Measurements from ENCODE around the gene PCDH9.

The PCDH9 gene

DNA sequence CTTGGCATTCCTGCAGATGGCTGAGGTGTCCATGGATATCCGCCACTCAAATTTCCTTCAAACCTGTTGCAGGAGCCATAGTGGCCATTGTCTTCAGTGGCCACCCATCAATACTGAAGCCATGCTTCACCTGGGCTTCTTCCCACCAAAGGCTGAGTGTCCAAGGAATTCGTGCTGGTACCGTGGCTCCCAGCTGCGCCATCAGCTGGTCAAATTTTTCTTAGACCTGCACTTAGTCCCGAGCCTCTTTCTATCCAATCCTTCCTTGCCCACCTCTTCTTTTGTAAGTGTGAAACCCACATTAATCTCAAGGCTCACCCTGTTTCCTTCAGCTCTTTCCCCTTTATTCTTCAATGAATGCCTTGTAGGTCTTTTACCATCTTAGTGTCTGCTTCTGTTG lies 152.1 kb downstream of the PCDH9 start:
- DNase-seq = no peak

DNA sequence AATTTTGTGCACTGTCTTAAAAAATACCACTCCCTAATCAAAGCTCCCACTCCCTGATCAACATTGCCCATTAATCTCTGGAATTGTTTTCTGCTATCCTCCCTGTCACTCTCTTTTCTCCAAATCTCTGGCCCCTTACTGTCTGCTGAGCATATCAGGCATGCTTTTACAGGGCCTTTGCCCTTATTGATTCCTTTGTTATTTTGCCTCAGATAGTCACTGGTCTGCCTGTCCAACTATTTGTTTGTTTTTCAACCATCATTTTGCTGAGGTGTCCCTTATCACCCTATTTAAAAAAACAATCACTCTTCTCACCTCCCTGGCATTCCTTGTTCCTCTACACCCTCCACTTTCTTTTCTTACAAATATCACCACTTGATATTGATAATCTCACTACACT lies 153.0 kb downstream of the PCDH9 start:
- no peak for DNase-seq

DNA sequence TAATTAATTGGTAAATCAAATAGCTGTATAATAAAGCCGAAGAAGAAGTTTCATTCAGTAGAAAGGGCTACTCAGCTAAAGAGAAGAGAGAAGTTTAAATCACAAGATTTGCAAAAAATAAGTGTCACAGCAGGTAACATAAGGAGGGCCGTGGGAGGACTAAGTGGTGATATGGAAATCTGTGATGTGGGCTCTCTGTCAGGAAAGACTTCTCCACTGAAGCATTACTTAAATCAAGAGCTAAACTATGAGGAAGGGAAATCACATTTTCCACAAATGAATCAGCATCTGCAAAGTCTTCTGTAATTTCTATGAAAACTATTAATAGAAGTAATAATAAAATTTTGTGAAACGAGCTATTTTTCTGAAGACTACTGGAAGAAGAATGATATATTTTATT lies 153.8 kb downstream of the PCDH9 start:
- no peak for DNase-seq

DNA sequence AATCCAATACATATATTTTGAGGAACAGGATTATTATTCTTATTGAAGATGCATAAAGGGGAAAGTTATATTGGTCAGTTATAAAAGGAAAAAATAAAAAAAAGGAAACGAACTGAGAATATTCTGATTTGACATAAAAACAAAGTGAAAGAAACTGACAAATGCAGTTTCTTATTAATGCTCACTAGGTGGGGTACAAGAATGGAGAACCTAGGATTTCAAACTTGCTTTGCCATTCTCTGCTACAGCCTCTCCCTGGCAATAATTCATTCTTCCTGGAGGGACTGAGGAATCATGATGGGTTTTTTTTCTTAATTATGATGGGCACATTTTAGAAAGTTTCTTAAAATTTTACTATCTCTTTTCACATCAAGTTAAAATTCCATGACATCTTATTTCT lies 154.9 kb downstream of the PCDH9 start:
- DNase-seq = no peak

DNA sequence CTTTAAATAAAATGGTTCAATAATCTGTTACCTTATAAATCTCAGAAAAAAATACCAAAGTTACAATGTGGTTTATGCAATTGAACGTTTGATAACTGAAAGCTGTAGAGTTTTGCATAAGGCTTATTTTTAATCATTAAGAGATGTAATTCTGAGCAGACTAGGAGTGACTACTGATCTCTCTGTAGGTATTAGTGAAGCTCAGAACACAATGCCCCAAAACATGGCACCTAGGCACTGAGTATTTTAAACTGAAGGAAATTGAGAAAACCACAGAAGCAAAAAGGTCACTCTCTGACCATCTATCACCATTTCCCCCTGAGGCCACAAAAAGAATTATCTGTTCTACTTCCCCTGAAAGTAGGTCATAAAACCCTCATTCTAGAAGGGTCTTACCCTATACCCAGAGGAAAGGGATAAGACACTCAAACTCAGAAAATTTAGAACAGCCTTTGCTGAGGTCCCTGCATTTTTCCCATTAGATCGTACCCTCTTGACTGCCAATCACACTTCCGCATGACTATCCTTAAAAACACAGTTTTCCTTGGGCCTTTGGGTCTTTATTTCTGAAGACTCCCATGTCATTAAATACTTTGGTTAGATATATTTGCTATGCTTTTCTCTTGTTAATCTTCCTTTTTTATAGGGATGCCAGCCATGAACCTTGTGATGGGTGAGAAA lies 158.1 kb downstream of the PCDH9 start:
- DNase-seq = no peak

DNA sequence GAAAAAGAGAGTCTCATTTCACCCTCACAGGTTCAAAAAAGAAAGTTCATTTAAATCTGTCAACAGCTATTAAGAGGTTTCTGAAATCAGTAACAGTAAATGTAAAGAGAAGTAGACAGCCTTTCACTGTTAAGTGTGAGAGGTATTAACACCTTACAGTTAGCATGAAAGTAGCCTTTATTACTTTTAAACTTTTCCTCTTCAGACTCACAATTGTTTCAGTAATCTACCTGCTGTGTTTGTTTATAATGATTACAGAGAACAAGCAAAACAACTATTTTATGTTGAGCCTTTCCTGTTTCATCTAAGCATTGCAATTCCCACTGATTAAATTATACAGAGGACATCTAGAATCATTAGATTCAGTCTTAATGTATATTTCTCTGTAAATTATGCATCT lies 159.8 kb downstream of the PCDH9 start:
- DNase-seq = no peak

DNA sequence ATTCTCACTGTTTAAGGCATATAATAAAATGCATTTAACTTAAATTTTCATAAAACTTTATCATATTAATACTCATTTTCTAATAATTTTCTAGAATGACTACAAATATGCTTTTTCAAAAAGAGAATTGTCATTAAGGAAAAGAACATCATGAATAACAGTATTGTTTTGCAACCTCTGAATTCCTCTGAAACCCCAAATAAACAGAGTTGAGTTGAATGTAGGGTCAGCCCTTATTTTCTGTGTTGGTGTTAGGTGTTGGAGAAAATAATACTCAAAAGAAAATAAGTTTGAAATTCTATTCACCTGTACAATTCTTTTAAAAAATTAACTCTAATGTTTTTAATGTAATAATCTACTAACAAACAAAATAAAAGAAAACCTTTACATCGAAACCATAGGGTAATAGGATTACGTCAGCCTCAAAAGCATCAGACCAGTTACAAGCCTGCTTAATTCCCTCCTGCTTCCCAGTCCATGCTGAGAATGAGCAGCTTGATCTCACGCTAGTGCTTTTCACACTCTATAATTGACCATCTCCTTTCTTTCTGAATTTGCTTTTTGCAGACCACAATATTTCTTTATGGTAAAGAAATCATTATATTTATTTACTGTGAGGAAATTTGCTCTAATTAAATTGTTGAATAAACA lies 160.9 kb downstream of the PCDH9 start:
- no peak for DNase-seq

DNA sequence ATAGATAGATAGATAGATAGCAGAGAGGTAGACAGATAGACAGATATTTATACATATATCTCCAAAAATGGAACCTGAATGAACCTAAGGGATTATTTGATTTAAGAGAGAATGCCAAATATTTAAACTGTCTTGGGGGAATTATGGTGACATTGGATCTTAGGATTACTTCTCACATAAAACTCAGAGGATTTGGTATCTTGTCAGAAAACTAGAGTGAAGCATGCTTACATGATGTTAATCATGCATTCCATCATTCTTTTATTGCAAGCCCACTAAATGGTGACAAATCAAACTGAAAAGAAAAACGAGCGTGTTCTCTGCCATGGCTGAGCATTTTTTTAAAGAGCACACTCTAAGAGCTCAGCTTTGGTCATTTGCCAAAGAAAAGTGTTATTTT lies 165.2 kb downstream of the PCDH9 start:
- DNase-seq = no peak

DNA sequence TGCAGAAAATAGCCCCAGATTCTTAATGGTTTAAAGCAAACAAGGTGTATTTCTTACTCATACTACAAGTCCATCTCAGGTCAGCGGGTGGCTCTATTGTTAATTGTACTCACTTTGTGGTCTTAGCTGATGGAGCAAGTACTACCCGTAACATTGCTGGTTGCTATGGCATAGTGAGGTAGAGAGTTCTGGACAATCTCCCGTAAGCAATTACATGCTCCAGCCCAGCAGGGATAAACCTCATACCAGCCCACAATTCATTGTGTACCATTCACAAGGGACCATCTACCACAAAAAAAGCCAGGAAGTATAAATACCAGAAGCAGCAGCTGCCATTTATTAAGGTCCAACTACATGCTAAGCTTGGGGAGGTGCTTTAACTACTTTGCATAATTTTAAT lies 167.1 kb downstream of the PCDH9 start:
- DNase-seq = no peak

DNA sequence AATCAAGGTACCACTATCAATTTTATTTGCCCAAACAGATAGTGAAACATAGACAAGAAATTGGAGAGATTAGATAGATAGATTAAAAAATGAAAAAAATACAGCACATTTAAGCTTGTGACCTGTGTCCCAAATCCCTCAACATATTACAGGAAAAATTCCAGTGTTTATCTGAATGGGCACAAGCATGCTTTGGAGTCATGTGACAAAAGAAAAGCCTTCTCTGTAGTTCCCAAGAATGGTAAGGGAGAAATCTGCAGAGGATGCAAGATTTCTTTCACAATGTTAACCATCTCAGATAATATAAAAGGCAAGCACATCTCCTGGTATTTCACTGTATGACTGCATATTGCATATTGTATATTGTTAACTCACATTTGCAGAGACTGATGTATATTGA lies 168.0 kb downstream of the PCDH9 start:
- DNase-seq = no peak

DNA sequence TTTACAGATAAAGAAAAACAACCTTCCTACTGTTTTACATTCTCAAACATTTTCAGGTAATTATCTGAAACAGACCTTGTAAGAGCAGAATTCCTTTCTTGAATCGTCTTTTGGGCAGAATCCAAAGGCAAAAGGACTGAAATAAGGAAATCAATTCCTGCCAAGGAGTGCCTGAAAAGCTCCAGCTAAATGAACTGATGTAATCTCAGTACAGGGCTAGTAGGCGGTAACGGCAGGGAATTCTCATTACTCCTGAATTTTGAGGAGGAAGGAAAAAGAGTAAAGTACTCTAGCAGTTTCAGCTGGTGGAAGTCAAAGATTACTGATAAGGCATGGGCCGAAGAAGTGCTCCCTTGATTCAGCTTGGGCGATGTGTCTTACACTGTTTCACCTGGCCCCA lies 168.4 kb downstream of the PCDH9 start:
- DNase-seq = no peak

DNA sequence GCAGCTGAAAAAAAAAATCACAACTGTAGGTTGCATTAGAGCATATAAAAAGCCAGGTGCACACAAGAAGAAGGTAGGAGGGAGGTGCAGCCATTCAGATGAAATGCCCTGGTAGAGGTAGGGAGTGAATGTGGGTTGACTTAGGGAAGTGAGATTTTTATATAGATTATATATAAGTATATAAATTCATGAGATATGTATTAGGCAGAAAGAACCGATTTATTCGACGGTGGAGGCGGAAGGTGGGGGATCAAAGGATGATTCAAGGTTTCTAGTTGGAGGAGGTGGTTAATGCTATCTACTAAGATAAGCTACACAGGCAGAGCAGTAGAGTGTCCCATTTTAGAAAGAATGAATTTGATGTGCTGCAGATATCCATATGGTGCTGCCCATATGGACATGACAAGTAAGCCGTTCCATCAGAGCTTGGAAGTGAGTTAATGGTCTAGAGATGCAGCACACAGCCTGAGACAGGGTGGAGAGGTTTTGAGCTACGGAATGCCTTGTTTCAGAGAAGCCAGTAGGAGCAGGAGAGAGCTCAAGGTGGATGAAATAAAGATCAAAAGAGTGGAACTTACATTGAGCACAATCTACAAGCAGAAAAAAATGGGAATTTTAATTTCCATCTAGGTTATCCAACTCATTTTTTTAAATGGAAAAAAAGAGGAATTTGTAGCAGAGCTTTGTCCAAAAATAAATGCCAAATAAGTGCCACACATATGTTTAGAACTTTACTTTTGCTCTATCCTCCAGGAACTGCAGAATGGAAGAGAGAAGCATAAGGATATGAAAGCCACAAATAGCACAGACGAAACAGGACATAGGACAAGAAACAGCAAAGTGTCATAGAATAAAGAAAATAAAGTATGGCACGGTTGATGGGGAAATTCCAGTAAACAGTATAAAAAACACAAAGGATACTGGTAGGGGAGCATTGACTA lies 177.3 kb downstream of the PCDH9 start:
- DNase-seq = no peak

DNA sequence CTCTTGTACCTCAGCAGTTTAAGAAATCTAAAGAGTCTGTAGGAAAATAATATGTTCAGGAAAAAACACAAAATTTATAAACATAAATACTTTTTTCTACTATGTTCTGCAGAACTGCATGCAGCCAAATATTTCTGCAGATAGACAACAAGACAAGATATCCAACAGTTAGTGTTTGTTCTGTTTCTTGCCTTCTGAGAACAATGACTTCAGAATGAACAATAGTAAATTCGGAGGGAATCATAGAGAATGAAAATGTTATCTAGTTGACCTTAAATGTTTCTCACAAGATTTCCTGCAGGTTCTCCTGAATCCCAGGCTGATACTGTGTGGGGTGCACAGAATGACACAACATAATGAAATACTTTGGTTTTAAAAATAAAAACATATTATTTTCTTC lies 180.4 kb downstream of the PCDH9 start:
- no peak for DNase-seq

DNA sequence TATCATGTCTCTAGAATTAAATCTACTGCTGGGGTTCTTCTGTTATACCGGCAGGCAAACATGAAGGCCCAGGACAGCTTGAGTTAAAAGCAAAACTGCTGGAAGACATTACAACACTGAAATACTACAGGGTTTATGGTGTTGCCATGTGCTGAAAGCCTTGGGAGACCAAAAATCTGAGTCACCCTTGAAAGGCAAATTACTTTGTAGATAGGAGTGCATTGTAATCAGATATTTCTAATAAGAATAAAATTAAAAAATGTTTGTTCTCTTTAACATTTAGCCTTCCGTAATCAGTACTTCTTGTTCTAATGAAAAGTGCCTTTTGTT lies 181.3 kb downstream of the PCDH9 start:
- DNase-seq = no peak

DNA sequence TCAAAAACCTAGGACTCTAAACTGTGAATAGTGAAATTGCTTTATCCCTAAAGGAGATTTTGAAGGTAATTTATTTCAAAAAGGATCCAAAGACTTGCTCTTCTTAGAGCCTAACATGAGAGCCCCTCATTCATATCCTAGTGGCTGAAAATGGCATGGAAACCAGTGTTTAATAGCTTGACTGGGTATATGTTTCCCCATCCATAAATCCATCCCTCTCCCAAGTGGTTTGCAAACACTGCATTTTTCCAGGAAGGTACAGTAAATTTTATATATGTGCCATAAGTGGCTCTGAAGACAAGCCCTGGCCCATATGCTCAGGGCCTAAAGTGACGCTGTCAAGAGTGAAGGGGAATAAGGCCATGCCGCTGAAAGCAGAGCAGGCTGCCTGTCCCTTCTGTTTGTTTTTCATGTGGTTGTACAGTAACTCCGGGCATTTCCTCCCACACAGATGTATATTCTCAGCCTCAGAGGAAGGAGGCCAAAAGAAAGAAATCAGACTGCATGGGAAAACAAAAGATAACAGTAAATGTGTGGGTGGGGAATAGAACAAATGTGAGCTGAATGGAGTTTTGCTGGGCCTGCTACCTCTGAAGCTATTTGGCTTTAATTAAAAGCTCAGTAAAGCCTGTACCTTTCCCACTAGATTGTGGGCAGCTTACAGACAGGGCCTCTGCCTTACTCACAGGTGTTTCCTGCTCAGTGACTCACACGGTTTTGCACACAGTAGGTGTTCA lies 181.9 kb downstream of the PCDH9 start:
- DNase-seq = no peak

DNA sequence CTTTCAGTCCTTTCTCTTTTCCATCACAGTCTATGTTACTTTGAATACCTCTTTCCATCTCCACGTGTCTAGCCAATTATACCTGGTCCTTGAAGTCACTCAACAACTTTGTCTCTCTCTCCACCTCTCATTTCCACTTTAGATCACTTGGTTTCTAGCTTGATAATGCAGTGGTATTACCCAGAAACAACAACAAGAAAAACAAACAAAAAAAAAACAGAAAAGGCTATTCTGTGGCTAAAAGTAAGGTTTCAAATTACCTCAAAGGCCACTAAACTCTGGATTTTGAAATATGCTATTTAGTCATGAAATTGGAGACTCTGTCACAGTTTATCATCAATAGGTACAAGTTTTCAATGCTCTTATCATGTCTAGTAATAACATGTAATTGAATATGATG lies 184.8 kb downstream of the PCDH9 start:
- no peak for DNase-seq

DNA sequence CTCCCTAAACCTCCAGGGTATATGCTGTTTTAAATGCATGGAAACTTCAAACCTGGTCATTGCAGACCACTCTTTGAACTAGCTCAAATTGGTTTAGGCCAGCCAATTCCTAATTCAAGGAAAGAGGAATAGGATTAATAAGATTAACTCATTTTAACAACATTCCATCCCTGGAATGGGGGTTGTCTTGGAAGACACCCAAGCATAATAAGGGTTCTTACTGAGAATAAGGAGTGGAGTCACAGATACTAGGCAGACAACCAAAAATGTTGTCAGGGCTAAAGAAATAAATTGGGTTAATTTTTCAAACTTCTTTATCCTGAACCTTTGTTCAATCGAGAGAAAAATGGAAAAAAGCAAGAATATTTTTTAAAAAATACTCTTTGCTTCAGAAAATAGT lies 186.2 kb downstream of the PCDH9 start:
- DNase-seq = no peak

DNA sequence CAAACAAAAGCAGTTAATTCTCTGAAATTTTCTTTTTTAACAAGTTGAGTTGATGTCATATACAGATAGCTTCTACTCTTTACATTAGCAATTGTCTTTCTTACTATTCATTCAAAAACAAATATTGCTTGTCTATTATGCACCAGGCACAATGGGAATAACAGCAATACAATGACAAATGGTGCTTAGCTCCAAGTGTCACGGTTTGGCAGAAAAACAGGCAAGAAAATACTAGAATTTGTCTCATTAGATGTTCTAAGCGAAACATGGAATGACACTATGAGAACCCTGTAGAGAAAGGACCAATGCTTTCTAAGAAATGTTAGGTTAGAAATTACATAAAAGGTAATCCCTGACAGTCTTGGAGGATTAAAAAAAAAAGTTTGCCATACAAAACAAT lies 187.6 kb downstream of the PCDH9 start:
- DNase-seq = no peak

DNA sequence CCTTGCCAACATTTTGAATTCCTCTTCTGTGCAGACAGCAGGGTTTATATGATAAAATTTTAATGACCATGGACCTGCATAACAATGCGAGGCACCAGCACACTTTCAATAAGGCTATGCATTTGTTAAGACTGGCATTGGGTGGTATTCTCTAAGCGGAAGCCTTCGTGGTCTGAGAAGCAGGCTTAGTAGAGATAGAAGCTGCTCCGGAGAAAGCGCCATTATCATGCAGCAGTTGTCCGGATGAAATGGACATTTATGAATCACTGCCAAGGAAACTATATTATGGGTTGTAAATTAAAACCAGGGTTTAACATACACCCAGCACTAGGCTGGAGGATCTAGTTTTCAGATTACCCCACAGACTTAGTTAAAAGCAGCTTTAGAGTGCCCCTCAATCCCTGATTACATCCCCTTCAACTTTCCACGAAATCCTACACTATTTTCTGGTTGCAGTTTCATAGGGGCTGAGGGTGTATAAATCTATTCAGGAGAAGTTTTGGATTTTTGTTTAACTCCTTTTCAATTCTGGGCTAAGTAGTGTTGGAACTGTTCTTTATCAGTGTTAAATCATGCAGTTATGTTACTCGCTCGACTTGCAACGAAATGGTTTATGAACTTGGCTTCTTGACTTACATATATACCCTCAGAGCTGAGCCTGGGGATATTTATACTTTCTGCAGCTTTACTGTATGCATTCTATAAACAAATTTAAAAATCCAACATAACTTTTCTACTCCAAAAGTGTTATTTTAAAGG lies 193.3 kb downstream of the PCDH9 start:
- DNase-seq = no peak

DNA sequence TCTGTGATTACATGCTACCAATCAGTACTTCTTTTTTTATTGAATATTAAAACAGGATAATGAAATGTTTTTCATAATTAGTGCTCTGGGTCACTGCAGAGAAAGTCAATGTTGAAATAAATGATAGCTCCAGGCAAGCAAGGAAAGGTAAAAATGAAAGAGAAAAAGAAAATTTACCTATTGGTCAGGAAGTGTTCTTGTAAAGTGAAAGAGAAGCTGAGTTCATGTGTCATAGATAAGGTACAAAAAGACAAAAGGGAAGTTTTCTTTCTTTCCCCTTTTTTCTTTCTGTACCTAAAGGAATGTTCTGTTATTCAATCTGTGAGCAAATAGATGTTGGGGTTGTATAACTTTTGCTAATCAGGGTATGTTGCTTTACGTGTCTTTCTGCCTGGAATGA lies 197.0 kb downstream of the PCDH9 start:
- no peak for DNase-seq

DNA sequence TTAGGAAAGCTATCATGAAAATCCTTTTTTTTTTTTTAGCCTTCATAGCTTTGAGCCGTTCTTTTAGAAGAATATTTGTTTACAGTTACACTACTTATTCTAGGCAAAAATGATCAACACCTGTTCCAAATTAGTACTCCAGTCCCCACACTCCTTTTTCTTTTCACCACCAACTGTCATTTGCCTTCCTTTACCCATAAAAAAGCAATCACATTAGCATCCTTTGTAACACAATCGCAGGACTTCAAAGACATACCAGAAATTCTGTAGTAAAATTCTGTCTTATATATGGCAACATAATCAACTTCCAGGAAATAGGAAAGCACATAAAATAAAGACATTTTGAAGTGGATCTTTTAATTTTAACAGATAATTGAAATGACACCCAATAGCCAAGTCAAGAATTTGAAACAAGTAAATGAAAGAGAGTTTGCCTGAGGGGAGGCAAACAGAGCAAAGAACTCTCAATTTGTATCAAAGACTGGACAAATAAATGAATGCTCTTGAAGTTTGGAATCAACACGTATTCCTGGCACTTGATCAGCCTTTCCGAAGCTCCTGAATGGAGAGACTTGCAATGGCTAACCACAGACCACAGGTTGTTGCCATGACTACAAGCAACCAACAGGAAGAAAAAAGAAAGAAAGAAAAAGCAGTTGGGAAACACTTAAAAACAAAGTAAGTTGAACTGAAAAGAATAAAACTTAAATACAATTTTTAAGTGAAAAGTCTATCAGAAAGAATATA lies 206.8 kb downstream of the PCDH9 start:
- DNase-seq = no peak

DNA sequence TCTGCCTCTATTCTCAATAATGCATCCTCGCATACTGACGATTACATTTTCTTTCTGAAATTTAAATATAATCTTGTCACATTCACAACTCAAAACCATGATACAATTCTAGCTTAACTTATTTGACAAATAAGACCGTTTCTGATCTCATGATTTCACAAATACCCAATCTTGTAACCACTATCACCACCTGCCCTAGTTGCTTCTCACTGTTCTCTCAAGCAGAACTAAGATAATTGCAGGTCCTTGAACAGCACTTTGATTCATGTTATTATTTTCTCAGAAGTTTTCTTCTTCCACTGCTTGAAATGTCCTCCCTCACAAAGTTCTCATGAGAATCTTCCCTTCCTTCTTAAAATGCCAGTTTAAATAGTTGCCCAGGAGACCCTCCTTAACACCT lies 211.4 kb downstream of the PCDH9 start:
- no peak for DNase-seq
